Esophagus muscularis mucosa (tissue), 4 donors: ENCODE data around the gene IP6K2.

ENCODE experiments used
- EP300 ChIP-seq: sonication (generic); formaldehyde crosslinking; IDR thresholded peaks from one replicate; pipeline ENCODE4 v1.6.1; 2017; ENCODE audit warnings: antibody characterized with exemption
- POLR2A ChIP-seq: fragments of 450-650 bp; IDR thresholded peaks from one replicate; pipeline ENCODE4 v1.6.1; 2017; ENCODE audit warnings: antibody characterized with exemption, moderate library complexity, mild to moderate bottlenecking, low read depth
- POLR2AphosphoS5 ChIP-seq, 2 donors: sonication (generic); formaldehyde crosslinking; IDR thresholded peaks; one replicate each; pipeline ENCODE4 v1.6.1; 2017; ENCODE audit warnings: antibody characterized with exemption in 2 of 2
- TF ChIP-seq, protein P1 (sequence below), 3 experiments: fragments of 200-600 bp in 2 of 3; fragments of 450-650 bp in 1 of 3; sonication (generic) in 2 of 3; IDR thresholded peaks; one replicate each; pipeline ENCODE4 v1.5.1; 2017 to 2019; ENCODE audit warnings: antibody characterized with exemption in 3 of 3, mild to moderate bottlenecking in 2 of 3, moderate library complexity in 1 of 3

DNA sequence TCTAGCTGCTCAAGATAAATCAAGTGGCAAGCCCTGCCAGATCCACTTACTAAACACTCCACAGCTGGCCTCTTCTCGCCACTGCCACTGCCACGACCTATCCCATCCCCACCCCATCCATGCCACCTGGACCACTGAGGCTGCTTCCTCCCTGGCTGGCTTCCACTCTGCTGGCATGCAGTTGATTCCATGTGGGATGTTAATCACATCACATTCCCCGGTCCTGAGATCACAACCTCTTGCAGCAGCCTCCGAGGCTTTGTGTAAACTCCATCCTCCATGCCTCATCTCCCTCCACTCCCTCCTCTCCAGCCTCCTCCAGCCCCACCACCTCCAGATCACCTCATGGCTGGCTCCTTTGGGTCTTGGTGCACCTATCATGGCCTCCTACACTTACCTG, 39.0 kb downstream of the IP6K2 start:
- TF ChIP-seq, protein P1, sequence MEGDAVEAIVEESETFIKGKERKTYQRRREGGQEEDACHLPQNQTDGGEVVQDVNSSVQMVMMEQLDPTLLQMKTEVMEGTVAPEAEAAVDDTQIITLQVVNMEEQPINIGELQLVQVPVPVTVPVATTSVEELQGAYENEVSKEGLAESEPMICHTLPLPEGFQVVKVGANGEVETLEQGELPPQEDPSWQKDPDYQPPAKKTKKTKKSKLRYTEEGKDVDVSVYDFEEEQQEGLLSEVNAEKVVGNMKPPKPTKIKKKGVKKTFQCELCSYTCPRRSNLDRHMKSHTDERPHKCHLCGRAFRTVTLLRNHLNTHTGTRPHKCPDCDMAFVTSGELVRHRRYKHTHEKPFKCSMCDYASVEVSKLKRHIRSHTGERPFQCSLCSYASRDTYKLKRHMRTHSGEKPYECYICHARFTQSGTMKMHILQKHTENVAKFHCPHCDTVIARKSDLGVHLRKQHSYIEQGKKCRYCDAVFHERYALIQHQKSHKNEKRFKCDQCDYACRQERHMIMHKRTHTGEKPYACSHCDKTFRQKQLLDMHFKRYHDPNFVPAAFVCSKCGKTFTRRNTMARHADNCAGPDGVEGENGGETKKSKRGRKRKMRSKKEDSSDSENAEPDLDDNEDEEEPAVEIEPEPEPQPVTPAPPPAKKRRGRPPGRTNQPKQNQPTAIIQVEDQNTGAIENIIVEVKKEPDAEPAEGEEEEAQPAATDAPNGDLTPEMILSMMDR (IDR thresholded peaks at IDR 0.05): no peak
- no peak for TF ChIP-seq POLR2AphosphoS5 (IDR thresholded peaks at IDR 0.05)
- TF ChIP-seq POLR2A: no peak
- TF ChIP-seq EP300: no peak
